ENCODE results near the gene CLDN9. TPM values are rescaled to one million over a fixed set of nuclear protein-coding genes. Genes with fewer than 3 reads are reported as not detected.

Gene CLDN9
- total RNA-seq, 1 donor from 2014 or later, result 0.73 TPM

DNA sequence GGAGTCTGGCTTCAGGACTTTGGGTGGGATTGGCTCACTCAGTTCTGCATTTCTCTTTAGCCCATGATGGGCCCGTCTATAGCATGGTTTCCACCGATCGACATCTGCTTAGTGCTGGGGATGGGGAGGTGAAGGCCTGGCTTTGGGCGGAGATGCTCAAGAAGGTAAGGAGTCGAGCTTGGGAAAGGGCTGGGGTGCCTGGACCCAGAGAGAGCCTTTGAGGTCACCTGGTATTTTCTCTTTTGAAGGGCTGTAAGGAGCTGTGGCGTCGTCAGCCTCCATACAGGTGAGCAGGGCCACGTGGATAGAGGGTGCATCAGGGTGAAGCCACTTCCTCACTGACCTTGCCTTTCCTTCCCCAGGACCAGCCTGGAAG is 13.3 kb downstream of the CLDN9 start:
- no peak for ATAC-seq (ENCODE audit: poor library complexity)
- intact Hi-C loops (cut with DNase I), result no loop called here
- DNase-seq, result no peak

DNA sequence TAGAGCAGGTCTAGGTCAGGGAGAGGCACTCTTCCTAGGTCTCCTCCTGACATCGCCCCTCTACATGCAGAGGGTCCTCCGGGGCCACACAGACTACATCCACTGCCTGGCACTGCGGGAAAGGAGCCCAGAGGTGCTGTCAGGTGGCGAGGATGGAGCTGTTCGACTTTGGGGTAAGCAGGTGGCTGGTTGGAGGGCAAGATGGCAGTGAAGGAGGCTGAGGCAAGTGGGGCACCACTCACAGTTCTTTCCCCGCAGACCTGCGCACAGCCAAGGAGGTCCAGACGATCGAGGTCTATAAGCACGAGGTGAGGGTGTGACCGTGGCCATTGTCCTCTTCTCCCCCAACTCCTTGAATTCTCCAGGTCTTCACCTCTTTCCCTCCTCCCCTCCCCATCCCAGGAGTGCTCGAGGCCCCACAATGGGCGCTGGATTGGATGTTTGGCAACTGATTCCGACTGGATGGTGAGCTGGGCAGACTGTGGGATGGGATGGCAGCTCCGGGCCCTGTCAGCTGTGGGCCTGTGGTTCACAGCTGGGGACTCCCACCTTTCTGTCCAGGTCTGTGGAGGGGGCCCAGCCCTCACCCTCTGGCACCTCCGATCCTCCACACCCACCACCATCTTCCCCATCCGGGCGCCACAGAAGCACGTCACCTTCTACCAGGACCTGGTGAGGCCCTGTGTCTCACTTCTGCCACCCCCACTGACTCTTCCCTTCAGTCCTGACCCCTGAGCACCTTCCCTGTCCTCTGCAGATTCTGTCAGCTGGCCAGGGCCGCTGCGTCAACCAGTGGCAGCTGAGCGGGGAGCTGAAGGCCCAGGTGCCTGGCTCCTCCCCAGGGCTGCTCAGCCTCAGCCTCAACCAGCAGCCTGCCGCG is 14.1 kb downstream of the CLDN9 start:
- intact Hi-C loops (cut with DNase I), result no loop called here
- ATAC-seq (ENCODE audit: poor library complexity) (no peak), DNase-seq (no peak)

DNA sequence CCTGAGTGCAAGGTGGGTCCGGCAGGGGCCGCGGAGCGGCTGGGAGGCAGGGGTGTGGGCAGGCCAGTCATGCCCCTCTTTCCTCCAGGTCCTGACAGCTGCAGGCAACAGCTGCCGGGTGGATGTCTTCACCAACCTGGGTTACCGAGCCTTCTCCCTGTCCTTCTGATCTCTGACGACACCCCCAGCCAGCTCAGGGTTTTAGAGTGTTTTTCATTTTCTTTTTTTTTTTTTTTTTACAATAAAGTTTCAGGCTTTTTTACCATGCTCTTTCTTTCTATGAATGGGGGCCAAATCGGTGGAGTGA is 14.7 kb downstream of the CLDN9 start:
- intact Hi-C loops (cut with DNase I), result no loop called here
- ATAC-seq (ENCODE audit: poor library complexity) (no peak), DNase-seq (no peak)

DNA sequence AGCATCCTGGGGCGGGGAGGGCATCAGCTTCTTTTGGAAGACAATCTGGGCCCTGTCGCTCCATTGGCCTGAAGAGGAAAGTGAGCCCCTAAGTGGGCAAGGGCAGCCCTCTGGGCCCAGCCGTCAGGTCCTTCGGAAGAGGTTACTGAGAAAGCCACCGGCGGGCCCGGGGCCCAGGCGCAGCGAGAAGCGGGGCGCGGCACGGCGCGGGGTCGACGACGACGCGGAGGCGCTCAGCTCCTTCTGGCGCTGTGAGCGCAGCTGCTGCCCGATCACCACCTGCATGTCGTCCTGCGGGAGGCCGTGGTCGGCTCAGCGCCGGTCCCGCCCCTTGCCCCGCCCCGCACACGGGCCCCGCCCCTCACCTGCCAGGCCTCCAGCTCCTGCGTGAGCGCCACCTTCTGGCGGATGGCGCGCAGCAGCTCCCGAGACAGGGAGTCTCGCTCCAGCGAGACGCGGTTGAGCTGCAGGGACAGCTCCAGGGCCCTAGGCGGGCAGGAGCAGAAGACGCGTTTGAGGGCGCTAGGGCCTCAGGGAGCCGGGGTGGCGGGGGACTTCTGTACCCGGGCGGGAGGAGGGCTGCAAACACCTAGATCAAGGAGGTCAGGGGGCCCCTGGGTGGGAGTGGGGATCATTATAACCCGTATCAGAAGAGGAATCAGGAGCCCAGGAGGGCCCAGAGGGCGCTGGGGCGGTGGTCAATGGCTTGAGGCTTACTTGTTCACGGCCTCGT is 15.4 kb downstream of the CLDN9 start:
- ATAC-seq (ENCODE audit: poor library complexity) (peak; percentile 58), DNase-seq (peak; percentile 89)
- intact Hi-C loops (cut with DNase I), result no loop called here

DNA sequence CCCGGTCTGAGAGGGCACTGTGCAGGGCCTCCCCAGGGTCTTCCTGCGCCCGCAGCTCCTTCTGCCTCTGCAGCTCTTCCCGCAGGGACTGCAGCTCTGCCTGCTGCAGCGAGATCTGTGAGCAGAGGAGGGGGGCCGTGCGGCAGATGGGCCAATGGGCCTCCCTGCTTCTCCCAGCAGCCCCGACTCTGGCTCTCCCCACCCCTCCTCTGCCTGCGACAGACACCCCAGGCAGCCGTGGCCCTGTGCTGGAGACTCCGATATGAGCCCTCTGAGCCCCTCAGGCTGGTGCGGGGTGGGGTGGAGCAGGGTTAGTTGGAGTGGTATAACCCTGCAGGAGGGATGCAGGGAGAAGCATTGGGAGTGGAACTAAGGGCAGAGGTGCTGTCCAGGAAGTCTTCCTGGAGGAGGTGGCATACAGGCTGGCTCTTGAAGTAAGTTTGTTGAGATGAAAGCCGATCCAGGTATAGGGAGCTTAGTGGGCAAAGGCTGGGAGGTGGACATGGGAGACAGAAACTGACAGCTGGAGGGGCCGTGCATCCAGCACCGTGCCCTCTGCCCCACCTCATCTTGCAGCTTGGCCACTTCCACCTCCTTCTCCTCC is 16.1 kb downstream of the CLDN9 start:
- DNase-seq (no peak), ATAC-seq (ENCODE audit: poor library complexity) (no peak)
- intact Hi-C loops (cut with DNase I), result no loop called here

DNA sequence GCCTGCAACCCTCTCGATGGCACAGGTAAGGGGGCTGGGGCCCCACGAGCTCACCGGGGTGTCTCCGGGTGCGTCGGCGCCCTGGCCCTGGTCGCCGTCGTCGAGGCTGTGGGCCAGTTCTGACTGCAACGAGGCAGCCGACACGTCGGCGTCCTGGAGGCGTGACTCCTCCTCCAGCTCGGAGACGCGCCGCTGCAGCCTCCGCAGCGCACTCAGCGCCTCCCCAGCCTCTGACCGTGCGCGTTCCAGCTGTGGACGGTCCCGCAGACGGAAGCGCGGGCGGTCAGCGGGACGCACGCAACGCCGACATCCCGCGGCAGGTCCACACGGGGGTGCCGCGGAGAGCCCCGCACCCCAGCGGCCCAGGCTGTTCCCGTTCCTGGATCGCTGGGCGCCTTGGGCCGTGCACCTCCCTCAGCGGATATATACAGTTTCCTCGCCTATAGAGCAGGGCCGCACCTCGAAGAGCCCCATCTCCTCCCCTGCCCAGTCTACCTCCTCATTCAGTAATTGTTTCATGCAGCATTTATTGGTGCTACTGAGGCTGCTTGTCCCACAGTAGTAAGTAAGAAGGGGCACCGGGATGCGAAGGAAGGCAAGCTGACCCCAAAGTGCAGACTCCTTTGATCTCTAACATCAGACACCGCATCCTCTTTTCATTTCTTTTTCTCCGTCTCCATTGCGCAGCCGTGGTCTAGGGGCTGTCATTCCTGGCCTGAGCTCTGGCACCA is 16.9 kb downstream of the CLDN9 start:
- no peak for DNase-seq

DNA sequence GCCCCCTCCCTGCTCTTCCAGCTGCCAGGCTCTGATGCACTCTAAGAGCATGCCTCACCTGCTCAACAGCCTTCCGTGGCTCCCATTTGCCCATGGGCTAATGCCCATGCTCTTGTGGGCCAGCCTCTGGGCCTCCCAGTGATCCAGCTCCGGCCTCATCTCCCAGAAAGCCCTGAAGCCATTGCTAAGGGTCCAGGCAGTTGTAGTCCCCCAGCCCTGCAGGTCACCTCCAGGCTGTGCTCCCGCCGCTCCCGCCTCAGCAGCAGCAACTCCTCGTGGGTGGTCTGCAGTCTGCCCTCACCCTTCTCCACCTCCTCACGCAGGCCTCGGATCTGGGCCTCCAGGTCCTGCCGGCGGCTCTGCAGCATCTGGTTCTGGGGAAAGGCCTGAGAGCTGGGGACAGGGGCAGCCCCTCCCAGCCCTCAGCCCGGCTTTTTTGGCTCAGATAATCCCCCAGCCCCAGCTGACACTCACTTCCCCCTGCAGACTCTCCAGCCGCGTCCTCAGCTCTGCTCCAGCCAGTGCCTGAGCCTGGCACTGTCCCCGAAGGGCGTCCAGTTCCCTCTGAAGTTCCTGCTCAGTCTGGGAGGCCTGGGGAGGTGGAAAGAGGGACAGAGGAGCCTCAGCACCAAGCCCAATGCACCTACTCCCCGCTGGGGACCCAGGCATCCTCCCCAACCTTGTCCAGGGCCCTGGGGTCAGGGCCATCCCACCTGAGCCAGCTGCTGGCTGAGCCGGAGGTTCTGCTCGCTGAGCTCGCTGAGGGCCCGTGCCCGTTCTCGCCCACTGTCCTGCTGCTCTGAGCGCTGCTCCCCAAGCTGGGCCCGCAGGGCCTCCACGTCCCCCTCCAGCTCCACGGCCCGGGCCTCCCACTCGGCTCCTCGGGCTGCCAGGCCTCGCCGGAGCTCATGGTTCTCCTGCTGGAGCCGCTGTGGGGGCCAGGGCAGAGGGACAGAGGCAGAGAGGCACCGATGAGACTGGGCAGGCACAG is 17.8 kb downstream of the CLDN9 start:
- intact Hi-C loops (cut with DNase I), result no loop called here

More for the DNA sequence above, 16.9 kb downstream of the CLDN9 start:
- intact Hi-C loops (cut with DNase I), result no loop called here
- ATAC-seq (ENCODE audit: poor library complexity), result no peak

DNA sequence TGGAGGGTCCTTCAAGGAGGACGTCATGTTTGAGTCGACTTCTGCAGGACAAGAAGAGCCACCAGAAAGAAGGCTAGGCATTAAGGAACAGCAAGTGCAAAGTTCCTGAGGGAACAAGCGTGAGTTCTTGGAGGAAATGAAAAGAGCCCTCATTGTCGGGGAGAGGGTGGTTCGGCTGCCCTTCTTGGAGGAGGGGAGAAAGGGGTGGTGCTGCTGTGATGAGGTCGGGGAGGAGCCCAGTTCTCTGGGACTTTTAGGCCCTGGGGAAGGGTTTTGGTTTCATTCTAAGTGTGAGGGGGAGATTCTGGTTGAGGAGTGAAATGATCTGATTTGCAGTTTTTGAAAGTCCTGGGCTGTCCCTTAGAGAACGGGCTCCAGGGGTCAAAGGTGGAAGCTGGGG is 19.9 kb downstream of the CLDN9 start:
- ATAC-seq (ENCODE audit: poor library complexity) (no peak), DNase-seq (no peak)
- intact Hi-C loops (cut with DNase I), result no loop called here

More for the DNA sequence above, 17.8 kb downstream of the CLDN9 start:
- no peak for DNase-seq
- no peak for ATAC-seq (ENCODE audit: poor library complexity)

DNA sequence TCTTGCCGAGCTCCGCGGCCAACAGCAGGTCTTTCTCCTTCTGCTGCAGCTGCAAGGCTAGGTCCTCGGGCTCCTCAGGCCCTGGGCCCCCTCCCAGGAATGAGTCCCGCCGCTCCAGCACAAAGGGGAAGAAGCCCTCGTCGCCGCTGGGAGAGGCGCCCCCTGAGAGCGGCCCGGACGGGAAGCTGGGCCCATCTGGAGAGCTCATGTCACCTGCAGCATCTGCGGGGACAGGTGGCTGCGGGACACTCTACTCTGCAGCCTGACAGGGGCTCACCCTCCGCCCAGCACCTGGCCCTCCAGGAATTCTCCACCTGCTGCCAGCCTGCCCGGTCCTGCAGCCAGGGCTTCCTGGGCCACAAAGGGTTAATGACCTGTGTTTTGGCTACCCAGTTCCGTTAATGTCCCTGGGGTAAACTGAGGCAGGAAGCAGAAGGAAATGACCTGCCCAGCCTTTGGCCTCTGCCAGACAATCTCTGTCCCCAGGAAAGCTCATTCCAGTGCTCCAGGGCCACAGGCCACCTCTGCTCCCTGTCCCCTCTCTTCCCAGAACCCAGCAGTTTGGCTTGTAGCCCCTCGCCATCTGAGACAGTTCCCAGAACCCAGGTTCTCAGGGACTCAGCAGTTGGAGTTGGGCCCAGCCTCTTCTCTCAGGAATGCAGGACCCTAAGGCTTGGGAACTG is 22.7 kb downstream of the CLDN9 start:
- intact Hi-C loops (cut with DNase I), result no loop called here
- ATAC-seq (ENCODE audit: poor library complexity), result no peak
- DNase-seq, result no peak

DNA sequence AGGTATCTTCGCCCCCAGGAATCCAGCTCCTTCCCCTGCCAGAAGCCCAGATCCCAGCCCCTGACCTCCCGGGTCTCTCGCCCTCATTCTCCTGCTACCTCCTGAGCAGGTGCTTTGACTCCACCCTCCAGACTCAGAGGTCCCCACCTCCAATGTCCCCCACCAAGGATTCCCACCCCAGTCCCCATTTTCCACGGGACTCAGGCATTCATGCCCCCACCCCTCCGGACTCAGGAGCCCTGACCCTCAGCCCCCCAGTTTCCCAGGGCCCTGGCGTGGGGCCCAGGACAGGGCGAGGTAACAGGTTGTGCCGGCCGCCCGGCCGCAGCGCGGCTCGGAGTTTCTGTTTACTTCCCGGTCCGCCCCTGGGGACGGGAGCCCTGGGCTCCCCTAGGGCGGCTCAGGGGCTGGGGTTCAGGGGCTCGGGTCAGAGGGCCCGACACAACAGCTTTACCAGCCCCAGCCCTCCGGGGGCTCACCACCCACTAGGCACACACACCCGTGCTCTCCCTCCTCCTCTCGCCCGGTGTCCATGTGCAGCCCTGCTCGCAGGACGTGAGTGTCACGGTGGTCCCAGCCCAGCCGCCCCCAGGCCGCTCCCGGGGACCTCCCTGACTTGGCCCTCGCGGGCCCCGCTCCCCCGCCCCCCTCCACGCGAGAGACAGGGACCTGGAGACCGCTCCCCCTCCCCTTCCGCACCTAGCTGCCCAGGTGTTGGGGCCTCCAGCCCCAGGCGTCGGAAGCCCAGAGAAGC is 23.4 kb downstream of the CLDN9 start:
- DNase-seq (no peak), ATAC-seq (ENCODE audit: poor library complexity) (no peak)
- intact Hi-C loops (cut with DNase I), result no loop called here

DNA sequence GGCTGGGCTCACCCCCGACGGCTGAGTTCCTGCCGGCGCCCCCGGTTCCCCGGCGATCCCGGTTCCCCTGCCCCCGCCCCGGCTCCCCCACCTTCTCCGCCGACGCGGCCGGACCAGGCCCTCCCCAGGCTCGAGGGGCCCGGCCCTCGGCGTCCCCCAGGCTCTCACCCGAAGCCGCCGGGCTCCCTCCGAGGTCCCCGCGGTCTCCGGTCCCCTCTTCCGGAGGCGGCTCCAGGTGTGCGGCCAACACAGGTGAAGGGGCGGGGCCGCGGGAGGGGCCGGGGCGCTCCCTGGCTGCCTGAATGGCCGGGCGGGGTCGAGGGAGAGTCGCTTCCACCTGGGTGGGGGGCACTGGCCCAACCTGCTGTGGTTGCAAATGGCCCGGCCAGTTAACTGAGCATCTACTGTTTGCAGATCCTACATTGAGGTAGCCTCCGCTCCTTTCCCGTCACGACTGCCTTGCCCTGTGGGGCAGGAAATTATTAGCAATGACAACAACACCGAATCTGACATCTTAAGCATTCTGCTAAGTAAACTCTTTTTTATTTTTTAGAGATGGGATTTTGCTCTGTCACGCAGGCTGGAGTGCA is 24.1 kb downstream of the CLDN9 start, which contains the start of gene BICDL2:
Gene BICDL2 (minus strand): TSS at position 219 of the 590 bp plus-strand sequence. CDS start 1,448 bp downstream, outside the sequence.
- intact Hi-C loops (cut with DNase I), result no loop called here
- DNase-seq (no peak), ATAC-seq (ENCODE audit: poor library complexity) (peak; percentile 34)

DNA sequence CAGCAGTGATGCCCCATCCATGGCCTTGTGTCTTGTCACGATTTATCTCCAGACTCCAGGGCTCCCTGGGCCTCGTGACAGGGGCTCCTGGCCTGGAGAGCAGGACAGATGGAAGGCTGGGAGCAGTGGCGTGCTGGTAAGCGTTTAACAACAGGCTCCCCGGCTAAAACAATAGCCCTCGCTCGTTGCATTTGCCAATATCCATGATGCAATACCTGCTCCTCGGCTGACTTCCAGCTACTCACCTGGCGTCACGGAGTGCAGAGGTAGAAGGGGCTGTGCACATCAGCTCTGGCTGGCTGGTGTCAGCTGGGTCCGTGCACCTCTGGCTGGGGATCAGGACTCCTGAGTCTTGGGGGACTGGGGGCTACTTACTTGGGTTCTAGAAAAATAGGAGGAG is 25.5 kb downstream of the CLDN9 start:
- intact Hi-C loops (cut with DNase I), result no loop called here

DNA sequence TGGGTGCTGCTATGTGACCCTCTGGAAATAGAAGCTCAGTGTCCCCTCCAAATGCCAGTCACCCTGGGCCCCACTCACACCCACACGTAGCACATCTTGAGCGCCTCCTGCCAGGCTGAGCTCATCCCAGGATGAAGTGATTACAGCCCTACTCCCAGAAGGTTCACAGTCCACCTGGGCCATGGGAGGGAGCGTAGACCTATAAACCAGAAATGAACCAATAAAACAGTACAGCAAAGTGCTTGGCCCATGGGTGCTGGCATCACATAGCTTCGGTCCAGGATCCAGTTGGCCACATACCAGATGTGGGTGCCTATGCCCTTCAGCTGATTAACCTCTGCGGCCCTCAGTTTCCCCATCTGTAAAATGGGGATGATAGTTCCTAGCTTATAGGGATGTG is 26.2 kb downstream of the CLDN9 start:
- no peak for ATAC-seq (ENCODE audit: poor library complexity)
- no peak for DNase-seq
- intact Hi-C loops (cut with DNase I), result no loop called here

More for the DNA sequence above, 25.5 kb downstream of the CLDN9 start:
- DNase-seq (no peak), ATAC-seq (ENCODE audit: poor library complexity) (no peak)

DNA sequence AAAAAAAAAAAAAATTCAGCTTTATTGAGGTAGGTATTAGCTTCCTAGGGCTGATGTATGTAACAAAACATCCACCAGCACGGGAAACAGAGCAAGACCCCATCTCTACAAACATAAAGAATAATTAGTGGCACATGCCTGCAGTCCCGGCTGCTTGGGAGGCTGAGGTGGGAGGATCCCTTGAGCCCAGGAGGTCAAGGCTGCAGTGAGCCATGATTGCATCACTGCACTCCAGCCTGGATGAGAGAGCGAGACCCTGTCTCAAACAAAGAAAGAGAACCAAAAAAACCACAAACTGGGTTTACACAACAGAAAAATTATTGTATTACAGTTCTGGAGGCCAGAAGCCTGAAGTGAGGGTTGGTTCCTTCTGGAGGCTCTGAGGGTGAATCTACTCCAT is 29.7 kb downstream of the CLDN9 start:
- no peak for DNase-seq
- ATAC-seq (ENCODE audit: poor library complexity), result no peak
- intact Hi-C loops (cut with DNase I), result no loop called here

DNA sequence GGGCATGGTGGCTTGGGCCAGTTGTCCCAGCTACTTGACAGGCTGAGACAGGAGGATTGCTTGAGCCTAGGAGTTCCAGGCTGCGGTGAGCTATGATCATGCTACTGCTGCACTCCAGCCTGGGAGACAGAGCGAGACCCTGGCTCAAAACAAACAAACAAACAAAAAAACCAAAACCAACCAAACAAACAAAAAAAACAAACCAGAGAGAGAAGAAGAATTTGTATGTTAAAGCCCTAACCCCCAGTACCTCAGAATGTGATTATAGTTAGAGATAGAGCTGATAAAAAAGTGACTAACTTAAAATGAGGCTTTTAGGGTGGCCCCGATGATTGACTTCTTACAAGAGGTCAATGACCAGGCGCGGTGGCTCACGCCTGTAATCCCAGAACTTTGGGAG is 32.0 kb downstream of the CLDN9 start:
- intact Hi-C loops (cut with DNase I), result no loop called here
- ATAC-seq (ENCODE audit: poor library complexity), result no peak
- no peak for DNase-seq

All from Right ventricle myocardium superior (tissue), 1 donor.